H7 (cell line): ENCODE measurements around the gene PPIF. TPM values are rescaled to one million over a fixed set of nuclear protein-coding genes. Genes with fewer than 3 reads are reported as not detected.
"Not testable (repeated sequence)": the region's sequence is repeated elsewhere in the genome, so short reads cannot be mapped to it uniquely, and the experiment has no call there.

Source experiments
- DNase-seq: peaks from one replicate; pipeline ENCODE4 v3.0.0; 2012
- H3K27me3 ChIP-seq: 2 replicates; pipeline ENCODE4 v1.6.0; 2011; ENCODE audit warnings: mild to moderate bottlenecking, low read length; ENCODE audit not compliant: control insufficient read depth, insufficient read depth
- H3K36me3 ChIP-seq: replicated peaks from 2 replicates; pipeline ENCODE4 v1.5.1; 2011; ENCODE audit warnings: low read length; ENCODE audit not compliant: control insufficient read depth, insufficient read depth
- H3K4me3 ChIP-seq: 2 replicates; pipeline ENCODE4 v1.5.1; 2011; ENCODE audit warnings: low read depth, mild to moderate bottlenecking, control low read depth, low read length, moderate library complexity; ENCODE audit not compliant: insufficient read depth
- total RNA-seq: library from RNA; depleted of rRNA; stranded (reverse); fragments of >200 nt; shearing (Covaris generic); gene quantifications from 2 replicates; pipeline ENCODE4 v1.2.3, GENCODE V29; 2014

The PPIF gene
- total RNA-seq, 1 experiment from 2014 or later = 87.5 TPM

DNA sequence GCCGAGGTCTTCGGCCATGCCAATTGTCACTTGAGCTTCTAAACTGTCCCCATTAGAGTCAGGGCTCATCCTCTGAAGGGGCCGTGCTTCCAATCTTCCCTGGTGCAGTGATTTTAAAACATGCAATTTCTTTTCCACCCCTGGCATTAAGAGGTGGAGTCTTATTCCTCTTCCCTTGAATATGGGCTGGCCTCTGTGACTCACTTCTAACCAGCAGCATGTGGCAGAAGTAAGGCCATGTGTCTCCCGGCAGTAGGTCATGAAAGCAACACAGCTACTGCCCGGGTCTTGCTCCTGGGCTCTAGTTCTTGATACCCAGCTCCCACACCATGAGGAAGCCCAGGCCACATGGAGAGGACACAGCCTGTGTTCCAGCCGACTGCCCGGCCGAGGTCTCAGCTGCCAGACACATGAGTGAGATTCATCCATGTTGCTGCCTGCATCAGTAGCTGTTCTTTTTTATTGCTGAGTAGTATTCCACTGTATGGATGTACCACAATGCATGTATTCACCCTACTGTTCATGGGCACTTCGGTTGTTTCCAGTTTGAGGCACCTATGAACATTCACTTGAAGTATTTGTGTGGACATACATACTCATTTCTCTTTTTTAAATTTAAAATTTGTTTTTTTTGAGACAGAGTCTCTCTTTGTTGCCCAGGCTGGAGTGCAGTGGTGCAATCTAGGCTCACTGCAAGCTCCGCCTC, 14.5 kb upstream of the PPIF start:
- H3K36me3 ChIP-seq, DNase-seq, H3K4me3 ChIP-seq, H3K27me3 ChIP-seq: not testable (repeated sequence)

DNA sequence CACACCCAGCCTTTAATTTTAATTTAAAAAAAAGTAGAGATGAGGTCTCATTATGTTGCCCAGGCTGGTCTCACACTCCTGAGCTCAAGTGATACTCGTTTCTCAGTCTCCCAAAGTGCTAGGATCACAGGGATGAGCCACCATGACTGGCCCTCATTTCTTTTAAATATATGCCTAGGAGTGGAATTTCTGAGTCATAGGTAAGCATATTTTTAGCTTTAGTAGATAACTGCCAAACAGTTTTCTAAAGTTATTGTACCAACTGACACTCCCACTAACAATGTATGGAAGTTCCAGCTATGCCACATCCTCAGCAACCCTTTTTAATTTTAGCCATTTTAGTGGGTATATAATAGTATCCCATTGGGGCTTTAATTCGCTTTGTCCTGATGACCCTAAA, 13.8 kb upstream of the PPIF start:
- Histone ChIP-seq H3K27me3 (no peaks in the 10 kb centered on the region), H3K36me3 (no peaks in the 10 kb centered on the region), H3K4me3 (no peak overlapping the region)
- no peak for DNase-seq

DNA sequence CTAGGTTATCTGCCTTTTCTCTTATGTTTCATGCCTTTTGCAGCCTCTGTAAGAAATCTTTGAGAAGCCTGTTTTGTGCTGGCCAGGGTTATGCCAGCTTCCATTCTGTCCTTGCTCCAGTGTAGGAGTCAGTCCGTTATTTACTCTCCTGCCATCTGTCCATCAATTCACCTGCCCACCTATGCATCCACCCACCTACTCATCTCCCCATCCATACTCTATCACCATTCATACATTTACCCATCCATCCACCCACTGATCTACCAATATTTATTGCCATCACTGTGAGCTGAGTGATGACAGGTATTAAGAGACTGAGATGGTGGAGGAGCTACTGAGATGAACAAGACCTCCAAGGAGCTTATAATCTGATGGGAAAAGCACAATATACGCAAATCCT, 12.7 kb upstream of the PPIF start:
- Histone ChIP-seq H3K36me3 (no peaks in the 10 kb centered on the region), H3K4me3 (no peak overlapping the region), H3K27me3 (no peaks in the 10 kb centered on the region)
- DNase-seq = no peak

GRCh38 chr10:79335094-79335469, 12.2 kb upstream of the PPIF start:
- Histone ChIP-seq H3K27me3 (no peaks in the 10 kb centered on the region), H3K4me3 (no peak overlapping the region), H3K36me3 (no peaks in the 10 kb centered on the region)
- no peak for DNase-seq

- no peak for DNase-seq
- no peak overlapping the region for H3K4me3 ChIP-seq
- no peaks in the 10 kb centered on the region for H3K36me3 ChIP-seq
- H3K27me3 ChIP-seq = no peaks in the 10 kb centered on the region
Measured at GRCh38 chr10:79335470-79336235, 11.6 kb upstream of the PPIF start.

DNA sequence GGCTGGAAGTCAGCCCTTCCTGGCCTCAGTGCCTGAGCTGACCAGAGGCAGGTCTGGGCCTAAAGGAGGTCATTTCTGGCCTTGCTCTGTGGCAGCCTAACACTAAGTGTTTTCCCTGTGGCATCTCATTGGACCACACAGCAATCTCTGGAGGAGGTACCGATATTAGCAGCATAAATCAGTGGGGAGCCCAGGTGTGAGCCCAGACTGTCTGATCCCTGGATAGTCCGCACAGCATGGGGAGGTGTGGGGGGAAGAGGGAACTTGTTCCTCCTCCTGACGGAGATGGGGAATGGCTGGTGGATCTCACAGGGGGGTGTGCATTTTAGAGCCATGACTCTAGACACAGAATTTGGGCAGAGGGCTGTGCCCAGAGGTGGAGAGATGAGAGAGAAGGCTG, 11.0 kb upstream of the PPIF start:
- Histone ChIP-seq H3K27me3 (no peaks in the 10 kb centered on the region), H3K4me3 (no peak overlapping the region), H3K36me3 (no peaks in the 10 kb centered on the region)
- DNase-seq = peak; percentile 55

DNA sequence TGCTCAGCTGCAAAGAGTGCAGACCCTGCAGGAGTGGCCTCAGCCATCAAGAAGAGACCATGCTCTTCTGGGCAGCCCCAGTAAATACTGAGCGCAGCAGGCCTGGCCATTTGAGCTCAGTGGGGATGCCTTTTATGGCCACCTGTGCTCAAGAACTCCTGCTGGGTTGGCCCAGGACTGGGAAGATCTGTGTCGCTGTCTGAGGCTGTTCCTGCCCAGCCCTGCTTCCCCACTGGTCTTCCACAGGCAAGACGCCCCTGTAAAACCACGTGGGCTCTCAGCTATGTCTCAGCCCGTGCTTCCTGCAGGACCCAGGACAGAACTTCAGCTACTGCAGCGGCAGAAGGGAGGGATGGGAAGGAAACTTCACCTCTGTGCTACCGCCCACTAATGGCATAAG, 10.5 kb upstream of the PPIF start:
- no peaks in the 10 kb centered on the region for H3K36me3 ChIP-seq
- no peak overlapping the region for H3K4me3 ChIP-seq
- peak; percentile 62 for DNase-seq
- no peaks in the 10 kb centered on the region for H3K27me3 ChIP-seq

GRCh38 chr10:79337783-79338469, 9.3 kb upstream of the PPIF start:
- not testable (repeated sequence) for H3K4me3 ChIP-seq, DNase-seq, H3K27me3 ChIP-seq, H3K36me3 ChIP-seq

GRCh38 chr10:79339266-79339665, 8.0 kb upstream of the PPIF start:
- no peak for DNase-seq
- Histone ChIP-seq H3K36me3 (no peaks in the 10 kb centered on the region), H3K27me3 (no peaks in the 10 kb centered on the region), H3K4me3 (no peak overlapping the region)

GRCh38 chr10:79340646-79341244, 6.5 kb upstream of the PPIF start:
- Histone ChIP-seq H3K27me3 (no peaks in the 10 kb centered on the region), H3K4me3 (no peak overlapping the region), H3K36me3 (no peaks in the 10 kb centered on the region)
- DNase-seq = no peak

DNA sequence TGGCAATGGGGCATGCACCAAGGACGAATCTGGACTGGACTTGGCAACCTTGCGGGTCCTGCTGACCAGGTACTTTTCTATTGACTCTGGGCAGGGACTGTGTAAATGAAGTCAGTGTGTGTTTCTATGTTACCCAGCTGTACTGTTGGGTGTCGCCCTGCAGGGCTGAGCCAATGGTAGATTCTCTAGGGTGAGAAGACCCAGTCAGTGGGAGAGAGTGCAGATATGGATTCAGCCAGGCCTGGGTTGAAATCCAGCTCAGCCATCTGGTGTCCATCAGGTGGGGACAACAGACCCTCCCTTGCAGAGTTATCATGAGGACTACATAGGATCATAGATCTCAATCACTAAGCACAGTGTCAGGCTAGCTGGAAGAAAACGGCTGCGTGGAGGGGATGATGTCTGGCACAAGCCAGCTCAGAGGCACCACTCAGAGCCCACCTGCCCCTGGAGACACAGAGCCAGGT, 4.9 kb upstream of the PPIF start:
- Histone ChIP-seq H3K27me3 (no peaks in the 10 kb centered on the region), H3K4me3 (no peak overlapping the region), H3K36me3 (no peaks in the 10 kb centered on the region)
- DNase-seq = no peak

DNA sequence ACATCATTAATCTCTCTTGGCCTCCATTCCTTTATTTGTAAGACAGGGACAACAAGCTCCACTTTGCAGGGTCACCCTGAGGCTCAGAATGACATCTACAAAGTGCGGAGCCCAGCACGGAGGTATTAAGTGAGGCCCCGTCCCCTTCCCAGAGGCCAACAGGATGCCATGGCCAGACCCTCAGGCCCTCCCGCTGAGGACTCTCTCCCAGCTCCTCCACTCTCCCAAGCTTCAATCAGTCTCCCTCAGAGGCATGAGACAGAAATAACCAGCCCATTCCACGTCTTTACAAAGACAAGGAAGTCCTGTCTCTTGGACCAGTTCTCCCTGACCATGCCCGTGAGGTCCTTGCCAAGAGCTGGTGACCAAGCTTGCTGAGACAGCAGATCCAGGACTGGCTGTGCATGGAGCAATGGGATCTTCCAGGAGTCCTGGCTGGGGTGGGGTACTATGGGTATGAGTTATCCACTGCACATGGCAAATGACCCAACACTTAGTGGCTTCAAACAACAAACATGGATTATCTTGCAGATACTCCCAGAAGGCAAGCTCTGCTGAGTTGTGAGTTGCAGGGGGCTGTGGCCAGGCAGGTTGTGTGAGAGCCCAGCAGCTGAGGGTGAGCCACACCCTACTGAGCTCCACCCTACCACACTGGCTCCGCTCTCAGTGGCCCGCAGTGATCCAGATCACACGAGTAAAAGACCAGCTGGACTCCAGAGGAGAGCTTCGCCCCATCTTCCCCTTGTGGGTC, 4.3 kb upstream of the PPIF start:
- Histone ChIP-seq H3K27me3 (no peaks in the 10 kb centered on the region), H3K4me3 (no peak overlapping the region), H3K36me3 (no peaks in the 10 kb centered on the region)
- DNase-seq = no peak

GRCh38 chr10:79344502-79345195, 2.6 kb upstream of the PPIF start:
- no peak overlapping the region for H3K4me3 ChIP-seq
- peak; percentile 7 for DNase-seq
- H3K27me3 ChIP-seq = no peaks in the 10 kb centered on the region
- H3K36me3 ChIP-seq = peaks cover 8% of the 10 kb centered on the region
